GM12874 (cell line): ENCODE data around the gene PIERCE2.

Source experiments
- TF ChIP-seq, protein P1 (sequence below): IDR thresholded peaks from 2 replicates; pipeline ENCODE4 v1.5.1; 2011; ENCODE audit warnings: low read depth, mild to moderate bottlenecking, control low read depth, low read length, moderate library complexity; ENCODE audit not compliant: insufficient read depth

Gene PIERCE2

GRCh38 chr15:55468321-55468720 lies 60.0 kb downstream of the PIERCE2 start:
- TF ChIP-seq, protein P1, sequence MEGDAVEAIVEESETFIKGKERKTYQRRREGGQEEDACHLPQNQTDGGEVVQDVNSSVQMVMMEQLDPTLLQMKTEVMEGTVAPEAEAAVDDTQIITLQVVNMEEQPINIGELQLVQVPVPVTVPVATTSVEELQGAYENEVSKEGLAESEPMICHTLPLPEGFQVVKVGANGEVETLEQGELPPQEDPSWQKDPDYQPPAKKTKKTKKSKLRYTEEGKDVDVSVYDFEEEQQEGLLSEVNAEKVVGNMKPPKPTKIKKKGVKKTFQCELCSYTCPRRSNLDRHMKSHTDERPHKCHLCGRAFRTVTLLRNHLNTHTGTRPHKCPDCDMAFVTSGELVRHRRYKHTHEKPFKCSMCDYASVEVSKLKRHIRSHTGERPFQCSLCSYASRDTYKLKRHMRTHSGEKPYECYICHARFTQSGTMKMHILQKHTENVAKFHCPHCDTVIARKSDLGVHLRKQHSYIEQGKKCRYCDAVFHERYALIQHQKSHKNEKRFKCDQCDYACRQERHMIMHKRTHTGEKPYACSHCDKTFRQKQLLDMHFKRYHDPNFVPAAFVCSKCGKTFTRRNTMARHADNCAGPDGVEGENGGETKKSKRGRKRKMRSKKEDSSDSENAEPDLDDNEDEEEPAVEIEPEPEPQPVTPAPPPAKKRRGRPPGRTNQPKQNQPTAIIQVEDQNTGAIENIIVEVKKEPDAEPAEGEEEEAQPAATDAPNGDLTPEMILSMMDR: no peak
